ENCODE results near the gene ME3.

- peak; percentile 53 for TF ChIP-seq CTCF (conservative IDR thresholded peaks at IDR 0.05; ENCODE audit: low read depth, low read length)
- TF ChIP-seq EZH2phosphoT487 (IDR thresholded peaks at IDR 0.05; ENCODE audit: borderline replicate concordance, low read length), result no peak
- TF ChIP-seq EZH2 (IDR thresholded peaks at IDR 0.05; ENCODE audit: low read length, unreplicated experiment), result no peak
These were observed 263.6 kb downstream of the ME3 start for GRCh38 chr11:86408845-86409244.
